ENCODE results near the gene ANK2. TPM values are rescaled to one million over a fixed set of nuclear protein-coding genes. Genes with fewer than 3 reads are reported as not detected.
A peak's percentile ranks its signal among the peaks of the same experiment; 100 is the strongest.

Gene ANK2
- total RNA-seq, 1 donor from 2014 or later: 77.8 TPM

DNA sequence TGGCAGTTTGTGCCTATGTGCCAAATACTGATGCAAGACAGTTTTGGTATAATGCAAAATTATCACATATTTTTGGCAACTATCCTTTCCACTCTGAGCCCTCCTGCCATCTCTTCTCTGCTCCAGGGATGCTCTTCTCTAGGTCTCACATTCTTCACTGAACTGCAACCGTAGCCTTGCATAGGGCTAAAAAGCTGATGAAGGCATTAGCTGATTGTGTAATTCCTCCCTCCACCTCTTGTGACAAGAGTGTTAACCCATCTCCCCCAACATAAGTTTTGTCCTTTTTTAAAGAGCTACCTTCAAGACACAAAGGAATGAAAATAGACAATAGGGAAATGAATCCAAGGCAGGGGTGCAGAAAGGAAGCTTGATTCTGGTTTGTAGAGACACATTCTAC lies 33.1 kb upstream of the ANK2 start:
- no peaks in the 10 kb centered on the region for H3K4me1 ChIP-seq (ENCODE audit: insufficient read depth, low read length)
- H3K36me3 ChIP-seq (ENCODE audit: insufficient read depth, low read length): no peaks in the 10 kb centered on the region
- H2AFZ ChIP-seq (ENCODE audit: low read depth, low read length): no peak overlapping the region
- Mint-ChIP-seq H3K27me3 (ENCODE audit: low read depth, unreplicated experiment) (no peaks in the 10 kb centered on the region), H3K4me3 (ENCODE audit: unreplicated experiment) (no peak overlapping the region), H3K9me3 (ENCODE audit: unreplicated experiment) (no peaks in the 10 kb centered on the region), H3K4me1 (ENCODE audit: low read depth, unreplicated experiment) (peaks cover 10% of the 10 kb centered on the region), H3K27ac (ENCODE audit: unreplicated experiment) (no peak overlapping the region), H3K36me3 (ENCODE audit: low read depth, unreplicated experiment) (peaks cover 1% of the 10 kb centered on the region)
- H3K79me2 ChIP-seq (ENCODE audit: insufficient read depth, low read length): no peaks in the 10 kb centered on the region
- no peak overlapping the region for H3K4me2 ChIP-seq (ENCODE audit: low read length)
- H3K27me3 ChIP-seq (ENCODE audit: insufficient read depth, low read length): no peaks in the 10 kb centered on the region
- DNase-seq (ENCODE audit: low read depth): no peak
- H4K20me1 ChIP-seq (ENCODE audit: insufficient read depth, low read length): no peaks in the 10 kb centered on the region
- FAIRE-seq: no peak
- H3K27ac ChIP-seq (ENCODE audit: low read depth, low read length): no peak overlapping the region
- no peaks in the 10 kb centered on the region for H3K9me3 ChIP-seq (ENCODE audit: insufficient read depth, low read depth, low read length)
- TF ChIP-seq, protein P1, sequence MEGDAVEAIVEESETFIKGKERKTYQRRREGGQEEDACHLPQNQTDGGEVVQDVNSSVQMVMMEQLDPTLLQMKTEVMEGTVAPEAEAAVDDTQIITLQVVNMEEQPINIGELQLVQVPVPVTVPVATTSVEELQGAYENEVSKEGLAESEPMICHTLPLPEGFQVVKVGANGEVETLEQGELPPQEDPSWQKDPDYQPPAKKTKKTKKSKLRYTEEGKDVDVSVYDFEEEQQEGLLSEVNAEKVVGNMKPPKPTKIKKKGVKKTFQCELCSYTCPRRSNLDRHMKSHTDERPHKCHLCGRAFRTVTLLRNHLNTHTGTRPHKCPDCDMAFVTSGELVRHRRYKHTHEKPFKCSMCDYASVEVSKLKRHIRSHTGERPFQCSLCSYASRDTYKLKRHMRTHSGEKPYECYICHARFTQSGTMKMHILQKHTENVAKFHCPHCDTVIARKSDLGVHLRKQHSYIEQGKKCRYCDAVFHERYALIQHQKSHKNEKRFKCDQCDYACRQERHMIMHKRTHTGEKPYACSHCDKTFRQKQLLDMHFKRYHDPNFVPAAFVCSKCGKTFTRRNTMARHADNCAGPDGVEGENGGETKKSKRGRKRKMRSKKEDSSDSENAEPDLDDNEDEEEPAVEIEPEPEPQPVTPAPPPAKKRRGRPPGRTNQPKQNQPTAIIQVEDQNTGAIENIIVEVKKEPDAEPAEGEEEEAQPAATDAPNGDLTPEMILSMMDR (IDR thresholded peaks at IDR 0.05; ENCODE audit: insufficient read depth, low read depth, low read length): no peak
- no peak for TF ChIP-seq EZH2 (IDR thresholded peaks at IDR 0.05; ENCODE audit: insufficient read depth, low read length)
- H3K9ac ChIP-seq (ENCODE audit: low read length): no peak overlapping the region
- no peak overlapping the region for H3K4me3 ChIP-seq (ENCODE audit: insufficient read depth, low read depth, low read length)

DNA sequence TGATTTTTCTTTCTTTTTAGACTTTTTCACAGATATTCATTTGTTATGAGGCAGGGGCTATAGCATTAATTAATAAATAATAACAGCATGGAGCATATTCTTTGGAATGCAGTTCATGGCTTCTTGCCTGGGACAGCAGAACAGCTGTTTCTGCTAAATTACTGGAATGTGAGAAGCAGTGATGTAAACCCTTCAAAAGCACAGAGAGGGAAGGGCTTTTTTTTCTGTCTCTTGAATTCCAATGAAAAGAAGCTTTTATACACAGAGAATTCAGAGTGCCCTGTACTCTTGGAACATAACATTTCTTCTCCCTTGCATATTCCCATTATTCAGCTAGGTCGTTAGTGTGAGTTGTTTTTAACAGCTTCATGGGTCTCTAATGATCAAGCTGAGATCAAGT lies 28.5 kb upstream of the ANK2 start:
- no peaks in the 10 kb centered on the region for H3K36me3 ChIP-seq (ENCODE audit: insufficient read depth, low read length)
- FAIRE-seq (no peak), DNase-seq (ENCODE audit: low read depth) (peak; percentile 19)
- H3K9ac ChIP-seq (ENCODE audit: low read length): no peak overlapping the region
- no peaks in the 10 kb centered on the region for H3K4me1 ChIP-seq (ENCODE audit: insufficient read depth, low read length)
- Mint-ChIP-seq H3K36me3 (ENCODE audit: low read depth, unreplicated experiment) (peaks cover 1% of the 10 kb centered on the region), H3K4me1 (ENCODE audit: low read depth, unreplicated experiment) (peaks cover 16% of the 10 kb centered on the region), H3K4me3 (ENCODE audit: unreplicated experiment) (no peak overlapping the region), H3K27ac (ENCODE audit: unreplicated experiment) (peak overlapping the region; percentile 83), H3K9me3 (ENCODE audit: unreplicated experiment) (no peaks in the 10 kb centered on the region), H3K27me3 (ENCODE audit: low read depth, unreplicated experiment) (no peaks in the 10 kb centered on the region)
- H2AFZ ChIP-seq (ENCODE audit: low read depth, low read length): no peak overlapping the region
- no peak overlapping the region for H3K4me2 ChIP-seq (ENCODE audit: low read length)
- H3K27ac ChIP-seq (ENCODE audit: low read depth, low read length): no peak overlapping the region
- TF ChIP-seq, protein P1 (IDR thresholded peaks at IDR 0.05; ENCODE audit: insufficient read depth, low read depth, low read length): no peak
- TF ChIP-seq EZH2 (IDR thresholded peaks at IDR 0.05; ENCODE audit: insufficient read depth, low read length): no peak
- H3K79me2 ChIP-seq (ENCODE audit: insufficient read depth, low read length): no peaks in the 10 kb centered on the region
- H3K9me3 ChIP-seq (ENCODE audit: insufficient read depth, low read depth, low read length): no peaks in the 10 kb centered on the region
- H4K20me1 ChIP-seq (ENCODE audit: insufficient read depth, low read length): no peaks in the 10 kb centered on the region
- H3K27me3 ChIP-seq (ENCODE audit: insufficient read depth, low read length): no peaks in the 10 kb centered on the region
- H3K4me3 ChIP-seq (ENCODE audit: insufficient read depth, low read depth, low read length): no peak overlapping the region

DNA sequence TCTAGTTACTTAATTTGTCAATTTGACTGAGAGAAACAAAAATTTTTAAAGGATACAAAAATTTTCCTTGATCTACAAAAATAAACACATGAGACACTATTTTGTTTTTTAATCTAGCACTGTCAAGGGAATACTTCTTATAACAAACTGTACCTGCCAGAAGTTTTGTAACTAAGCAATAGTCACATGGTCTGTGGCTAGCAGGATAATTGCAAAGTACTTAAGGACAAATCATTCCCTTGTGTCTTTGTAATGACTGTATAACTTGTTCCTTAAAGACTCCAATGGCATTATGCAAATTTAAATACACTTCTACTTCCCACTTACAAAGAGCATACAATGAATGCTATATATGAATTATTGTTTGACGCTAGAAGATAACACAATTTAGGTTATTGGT lies 25.1 kb upstream of the ANK2 start:
- H3K4me1 Mint-ChIP-seq (ENCODE audit: low read depth, unreplicated experiment): peaks cover 16% of the 10 kb centered on the region
- Histone ChIP-seq H3K36me3 (ENCODE audit: insufficient read depth, low read length) (no peaks in the 10 kb centered on the region), H3K9me3 (ENCODE audit: insufficient read depth, low read depth, low read length) (no peaks in the 10 kb centered on the region), H3K9ac (ENCODE audit: low read length) (no peak overlapping the region), H3K4me3 (ENCODE audit: insufficient read depth, low read depth, low read length) (no peak overlapping the region), H3K79me2 (ENCODE audit: insufficient read depth, low read length) (no peaks in the 10 kb centered on the region), H3K27me3 (ENCODE audit: insufficient read depth, low read length) (no peaks in the 10 kb centered on the region), H2AFZ (ENCODE audit: low read depth, low read length) (no peak overlapping the region), H3K4me1 (ENCODE audit: insufficient read depth, low read length) (peaks cover 13% of the 10 kb centered on the region), H4K20me1 (ENCODE audit: insufficient read depth, low read length) (no peaks in the 10 kb centered on the region), H3K4me2 (ENCODE audit: low read length) (no peak overlapping the region), H3K27ac (ENCODE audit: low read depth, low read length) (no peak overlapping the region)
- DNase-seq (ENCODE audit: low read depth): no peak
- H3K9me3 Mint-ChIP-seq (ENCODE audit: unreplicated experiment): no peaks in the 10 kb centered on the region
- H3K4me3 Mint-ChIP-seq (ENCODE audit: unreplicated experiment): no peak overlapping the region
- no peaks in the 10 kb centered on the region for H3K27me3 Mint-ChIP-seq (ENCODE audit: low read depth, unreplicated experiment)
- no peak for TF ChIP-seq EZH2 (IDR thresholded peaks at IDR 0.05; ENCODE audit: insufficient read depth, low read length)
- TF ChIP-seq, protein P1 (IDR thresholded peaks at IDR 0.05; ENCODE audit: insufficient read depth, low read depth, low read length): no peak
- peaks cover 1% of the 10 kb centered on the region for H3K36me3 Mint-ChIP-seq (ENCODE audit: low read depth, unreplicated experiment)
- FAIRE-seq: no peak
- H3K27ac Mint-ChIP-seq (ENCODE audit: unreplicated experiment): no peak overlapping the region

Measured in astrocyte (in vitro differentiated cells and primary cell).